ENCODE measurements around the gene NEK7. TPM values are rescaled to one million over a fixed set of nuclear protein-coding genes. Genes with fewer than 3 reads are reported as not detected.

The NEK7 gene
- total and polyA plus RNA-seq, 2 experiments from 2014 or later, result 25.6 to 86.9 TPM

- peaks cover 6% of the 10 kb centered on the region for H4K20me1 ChIP-seq (ENCODE audit: insufficient read depth, poor library complexity, severe bottlenecking)
- no peaks in the 10 kb centered on the region for H3K27me3 ChIP-seq
- no peak overlapping the region for H3K4me3 ChIP-seq
- H2AFZ ChIP-seq, result no peak overlapping the region
- peak; percentile 81 for DNase-seq (ENCODE audit: low spot score)
- peaks cover 28% of the 10 kb centered on the region for H3K4me1 ChIP-seq (ENCODE audit: insufficient read depth)
- H3K36me3 ChIP-seq (replicated peaks; ENCODE audit: insufficient read depth, low read depth), result no peaks in the 10 kb centered on the region
- H3K27ac ChIP-seq, result peak overlapping the region; percentile 99
- WGBS (ENCODE audit: low lambda C conversion rate, missing lambda C conversion rate), result 62% methylated on average over 2 of the region's 2 CpGs
- peak overlapping the region; percentile 65 for H3K4me2 ChIP-seq
- TF ChIP-seq EZH2 (IDR thresholded peaks at IDR 0.05; ENCODE audit: borderline replicate concordance) (no peak), EZH2phosphoT487 (IDR thresholded peaks at IDR 0.05; ENCODE audit: low read depth, severe bottlenecking, unreplicated experiment) (no peak), CTCF (IDR thresholded peaks at IDR 0.05; ENCODE audit: poor library complexity) (no peak)
- peaks cover 86% of the 10 kb centered on the region for H3K79me2 ChIP-seq
- no peaks in the 10 kb centered on the region for H3K9me2 ChIP-seq (replicated peaks; ENCODE audit: insufficient read depth)
- H3K9me3 ChIP-seq (ENCODE audit: low read depth), result no peaks in the 10 kb centered on the region
Measured at GRCh38 chr1:198162091-198162767, 5.4 kb downstream of the NEK7 start.

GRCh38 chr1:198165927-198166647, 9.3 kb downstream of the NEK7 start:
- WGBS (ENCODE audit: low lambda C conversion rate, missing lambda C conversion rate), result 65% methylated on average over 5 of the region's 5 CpGs
- peaks cover 31% of the 10 kb centered on the region for H3K4me1 ChIP-seq (ENCODE audit: insufficient read depth)
- no peaks in the 10 kb centered on the region for H3K9me2 ChIP-seq (replicated peaks; ENCODE audit: insufficient read depth)
- no peak overlapping the region for H3K4me3 ChIP-seq
- no peak overlapping the region for H3K27ac ChIP-seq
- H3K79me2 ChIP-seq, result peaks cover 98% of the 10 kb centered on the region
- H3K9me3 ChIP-seq (ENCODE audit: low read depth), result no peaks in the 10 kb centered on the region
- no peak overlapping the region for H2AFZ ChIP-seq
- no peaks in the 10 kb centered on the region for H3K27me3 ChIP-seq
- H3K36me3 ChIP-seq (replicated peaks; ENCODE audit: insufficient read depth, low read depth), result no peaks in the 10 kb centered on the region
- TF ChIP-seq EZH2phosphoT487 (IDR thresholded peaks at IDR 0.05; ENCODE audit: low read depth, severe bottlenecking, unreplicated experiment), result no peak
- peak overlapping the region; percentile 46 for H3K4me2 ChIP-seq
- no peak for DNase-seq (ENCODE audit: low spot score)
- H4K20me1 ChIP-seq (ENCODE audit: insufficient read depth, poor library complexity, severe bottlenecking), result peaks cover 33% of the 10 kb centered on the region

- TF ChIP-seq CTCF (IDR thresholded peaks at IDR 0.05; ENCODE audit: poor library complexity) (no peak), EZH2 (IDR thresholded peaks at IDR 0.05; ENCODE audit: borderline replicate concordance) (no peak), EZH2phosphoT487 (IDR thresholded peaks at IDR 0.05; ENCODE audit: low read depth, severe bottlenecking, unreplicated experiment) (no peak)
- Histone ChIP-seq H3K36me3 (replicated peaks; ENCODE audit: insufficient read depth, low read depth) (no peaks in the 10 kb centered on the region), H3K4me3 (no peak overlapping the region), H3K27me3 (no peaks in the 10 kb centered on the region), H2AFZ (no peak overlapping the region), H3K4me1 (ENCODE audit: insufficient read depth) (peaks cover 32% of the 10 kb centered on the region), H4K20me1 (ENCODE audit: insufficient read depth, poor library complexity, severe bottlenecking) (peaks cover 34% of the 10 kb centered on the region), H3K4me2 (no peak overlapping the region), H3K79me2 (peaks cover 98% of the 10 kb centered on the region), H3K27ac (no peak overlapping the region), H3K9me2 (replicated peaks; ENCODE audit: insufficient read depth) (no peaks in the 10 kb centered on the region), H3K9me3 (ENCODE audit: low read depth) (no peaks in the 10 kb centered on the region)
- no peak for DNase-seq (ENCODE audit: low spot score)
- 97% methylated on average over 2 of the region's 2 CpGs for WGBS (ENCODE audit: low lambda C conversion rate, missing lambda C conversion rate)
Measured at GRCh38 chr1:198166900-198167299, 10.1 kb downstream of the NEK7 start.

- no peak overlapping the region for H3K27ac ChIP-seq
- no peaks in the 10 kb centered on the region for H3K27me3 ChIP-seq
- no peak for DNase-seq (ENCODE audit: low spot score)
- H3K9me2 ChIP-seq (replicated peaks; ENCODE audit: insufficient read depth), result no peaks in the 10 kb centered on the region
- WGBS (ENCODE audit: low lambda C conversion rate, missing lambda C conversion rate), result 68% methylated on average over 3 of the region's 3 CpGs
- peaks cover 35% of the 10 kb centered on the region for H3K4me1 ChIP-seq (ENCODE audit: insufficient read depth)
- H3K9me3 ChIP-seq (ENCODE audit: low read depth), result no peaks in the 10 kb centered on the region
- no peak overlapping the region for H2AFZ ChIP-seq
- no peaks in the 10 kb centered on the region for H3K36me3 ChIP-seq (replicated peaks; ENCODE audit: insufficient read depth, low read depth)
- peaks cover 100% of the 10 kb centered on the region for H3K79me2 ChIP-seq
- H3K4me3 ChIP-seq, result no peak overlapping the region
- TF ChIP-seq EZH2phosphoT487 (IDR thresholded peaks at IDR 0.05; ENCODE audit: low read depth, severe bottlenecking, unreplicated experiment) (no peak), EZH2 (IDR thresholded peaks at IDR 0.05; ENCODE audit: borderline replicate concordance) (no peak), CTCF (IDR thresholded peaks at IDR 0.05; ENCODE audit: poor library complexity) (no peak)
- H4K20me1 ChIP-seq (ENCODE audit: insufficient read depth, poor library complexity, severe bottlenecking), result peaks cover 39% of the 10 kb centered on the region
- no peak overlapping the region for H3K4me2 ChIP-seq
Measured at GRCh38 chr1:198167436-198167934, 10.7 kb downstream of the NEK7 start.
